ENCODE results near the gene RAI1.

The RAI1 gene

DNA sequence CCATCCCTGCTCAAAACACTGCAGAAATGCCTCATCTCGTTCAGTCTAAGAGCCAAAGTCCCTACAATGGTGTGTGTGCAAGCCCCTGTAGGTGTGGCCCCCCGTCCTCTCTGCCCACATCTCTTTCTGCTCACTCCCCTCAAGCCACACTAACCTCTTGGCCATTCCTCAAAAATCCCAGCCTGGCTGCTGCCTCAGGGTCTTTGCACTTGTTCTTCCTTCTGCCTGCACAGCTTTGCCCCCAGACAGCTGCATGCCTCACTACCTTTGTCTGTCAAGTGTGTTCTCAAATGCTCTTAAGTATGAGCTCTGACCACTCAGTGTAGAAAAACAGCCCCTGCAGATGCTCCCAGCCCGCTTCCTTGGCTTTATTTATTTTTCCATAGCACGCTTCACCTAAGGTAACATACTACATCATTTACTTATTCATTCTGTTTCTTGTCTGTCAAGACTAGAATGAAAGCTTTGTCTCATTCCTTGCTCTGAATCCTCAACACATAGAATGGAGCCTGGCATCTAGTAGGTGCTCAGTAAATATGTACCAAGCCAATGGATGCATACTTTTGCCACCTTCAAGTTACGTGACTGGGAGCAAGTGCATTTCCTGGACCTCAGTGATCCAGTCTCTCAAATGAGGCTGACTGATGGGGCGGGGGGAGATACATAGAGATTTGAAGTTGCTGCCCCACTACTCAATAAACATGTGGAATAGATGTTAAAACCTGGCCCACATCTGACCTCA lies 38.1 kb downstream of the RAI1 start:
- DNase-seq: no peak

DNA sequence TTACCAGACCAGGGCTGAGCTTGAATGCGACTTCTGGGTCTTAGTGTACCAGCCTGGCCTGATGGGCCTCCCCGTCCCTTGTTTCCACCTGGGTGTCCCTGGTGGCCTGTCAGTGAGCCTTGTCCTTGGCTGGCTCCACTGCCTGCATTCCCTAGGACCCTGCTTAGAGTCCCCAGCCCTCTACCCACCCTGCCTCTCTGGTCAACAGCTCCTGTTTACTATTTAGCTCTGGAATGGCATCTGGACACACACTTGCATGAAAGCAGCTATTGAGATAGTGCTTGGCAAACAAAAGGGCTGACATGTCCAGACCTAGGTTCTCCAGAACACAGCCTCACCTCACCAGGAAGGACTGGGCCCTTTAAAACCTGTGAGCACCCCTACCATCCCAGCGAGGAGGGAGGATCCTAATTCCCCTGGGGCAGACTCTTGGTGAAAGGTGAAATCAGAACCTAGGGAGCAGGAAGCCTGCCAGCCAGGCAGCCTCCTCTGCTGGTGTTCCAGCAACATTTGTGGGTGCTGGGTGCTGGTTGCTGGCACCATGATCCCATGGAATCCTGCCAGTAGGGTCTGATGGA lies 38.8 kb downstream of the RAI1 start:
- no peak for DNase-seq

DNA sequence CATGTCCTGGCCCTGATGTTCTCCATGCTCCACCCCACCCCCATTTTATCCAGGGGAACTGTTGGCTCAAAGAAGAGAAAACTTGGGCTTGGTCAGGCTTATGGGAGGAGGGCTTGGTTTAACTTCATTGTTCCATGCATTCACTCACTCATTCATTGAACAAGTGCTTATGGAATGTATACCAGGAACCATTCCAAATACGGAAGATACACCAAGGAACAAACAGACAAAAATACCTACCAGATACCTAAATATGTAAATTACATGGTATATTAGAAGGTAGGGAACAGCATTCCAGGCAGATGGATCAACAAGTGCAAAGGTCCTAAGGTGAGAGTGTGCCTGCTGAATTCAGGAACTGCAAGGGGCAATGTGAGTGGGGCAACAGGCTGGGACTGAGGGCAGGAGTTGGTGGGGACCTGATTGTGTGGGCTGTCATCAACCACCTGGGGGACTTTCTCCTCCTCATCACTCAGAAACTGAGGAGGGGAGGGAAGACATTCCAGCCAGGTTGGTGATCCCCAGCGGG lies 39.9 kb downstream of the RAI1 start:
- DNase-seq: no peak

DNA sequence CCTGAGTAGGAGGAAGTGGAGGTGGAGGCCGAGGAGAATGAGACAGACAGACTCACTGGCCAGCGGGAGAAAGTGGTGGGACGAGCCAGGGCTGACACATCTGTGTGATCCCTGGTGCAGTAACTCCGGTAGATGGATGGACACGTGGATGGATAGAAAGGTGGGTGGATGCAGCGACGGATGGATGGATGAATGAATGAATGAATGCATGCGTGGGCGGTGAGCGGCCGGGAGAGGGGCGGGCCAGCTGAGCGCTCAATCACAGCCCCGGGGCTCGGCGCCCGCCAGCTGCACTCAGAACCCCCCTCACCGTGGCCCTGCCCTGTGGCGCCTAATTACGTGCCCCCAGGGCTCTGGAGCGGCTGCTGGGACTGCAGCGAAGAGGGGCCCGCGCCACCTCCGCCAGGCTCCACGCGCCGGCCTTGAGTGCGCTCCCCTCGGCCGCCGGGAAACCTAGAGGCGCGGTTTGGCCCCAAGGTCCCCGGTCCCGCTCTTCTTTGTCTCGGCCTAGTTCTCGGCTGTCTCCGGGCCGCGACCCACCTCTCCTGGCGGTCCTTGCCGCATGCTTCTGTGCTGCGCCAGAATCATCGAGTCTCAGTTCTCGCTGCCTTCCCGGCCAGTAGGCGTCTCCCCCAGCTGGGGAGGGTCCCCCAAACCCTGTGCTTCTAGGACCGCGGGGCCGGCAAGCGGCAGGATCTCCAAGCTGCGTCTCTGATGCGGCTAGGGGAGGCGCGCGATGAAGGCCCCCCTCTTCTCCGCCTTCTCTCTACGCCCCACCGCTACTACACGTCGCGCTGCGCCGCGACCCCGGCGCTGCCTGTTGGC lies 41.0 kb downstream of the RAI1 start:
- DNase-seq: no peak

DNA sequence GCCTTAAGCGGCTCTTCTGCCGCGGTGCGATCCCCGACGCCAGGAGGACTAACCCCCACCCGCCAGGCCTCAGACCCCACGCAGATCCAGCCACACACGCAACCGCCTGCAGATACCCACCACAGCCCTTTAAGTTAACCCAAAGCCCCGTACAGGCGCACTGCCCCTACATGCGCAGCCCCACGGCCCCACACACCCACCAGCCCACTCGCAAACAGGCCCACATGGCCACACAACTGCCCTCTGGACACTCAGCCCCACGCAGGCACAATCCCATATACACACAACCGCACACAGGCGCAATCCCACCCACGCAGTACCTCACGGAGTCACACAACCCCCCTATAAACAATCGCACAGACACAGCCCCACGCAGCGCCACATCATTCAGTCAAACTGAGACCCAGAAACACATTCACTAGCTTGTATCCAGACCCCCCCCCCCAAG lies 41.7 kb downstream of the RAI1 start:
- no peak for DNase-seq

DNA sequence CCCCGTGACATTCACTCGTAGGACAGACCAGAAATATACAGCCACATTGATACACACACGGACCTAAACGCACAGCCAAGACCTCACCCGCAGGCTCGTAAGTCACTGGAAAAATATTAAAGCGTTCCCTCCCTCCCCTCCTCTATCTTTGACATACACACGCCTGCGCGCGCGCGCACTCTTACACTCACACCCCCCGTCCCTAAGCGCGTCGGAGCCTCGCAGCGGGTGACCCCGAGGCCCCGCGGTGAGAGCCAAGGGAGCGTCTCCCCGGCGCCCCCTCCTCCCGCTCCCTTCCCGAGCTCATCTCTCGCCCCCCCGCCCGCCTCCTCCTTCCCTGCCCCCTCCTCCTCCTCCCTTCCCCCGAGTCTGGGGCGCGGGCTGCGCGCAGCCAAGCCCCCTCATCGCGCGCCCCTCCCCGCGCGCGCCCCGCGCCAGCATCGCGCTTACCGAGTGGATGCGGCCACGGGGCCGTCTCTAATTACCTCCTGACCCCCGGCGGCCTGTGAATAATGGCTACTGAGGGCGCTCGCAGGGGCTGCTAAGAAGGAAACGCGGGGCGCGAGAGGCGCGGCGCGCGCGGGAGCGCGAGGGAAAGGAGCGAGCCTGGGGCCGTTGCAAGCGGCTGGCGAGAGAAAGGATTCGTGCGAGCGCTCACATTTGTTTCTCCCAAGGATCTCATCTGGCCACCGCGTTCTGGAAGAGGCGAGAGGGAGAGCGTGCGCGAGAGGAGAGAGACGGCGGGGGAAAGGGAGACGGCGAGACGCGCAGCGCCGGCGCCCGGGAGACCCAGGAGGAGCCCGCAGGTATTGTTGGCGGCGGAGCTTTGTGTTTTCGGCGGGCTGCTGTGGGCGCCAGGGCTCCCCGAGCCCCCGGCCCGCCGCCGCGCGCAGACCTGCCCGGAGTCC lies 42.4 kb downstream of the RAI1 start:
- peak; percentile 16 to 25 for DNase-seq

DNA sequence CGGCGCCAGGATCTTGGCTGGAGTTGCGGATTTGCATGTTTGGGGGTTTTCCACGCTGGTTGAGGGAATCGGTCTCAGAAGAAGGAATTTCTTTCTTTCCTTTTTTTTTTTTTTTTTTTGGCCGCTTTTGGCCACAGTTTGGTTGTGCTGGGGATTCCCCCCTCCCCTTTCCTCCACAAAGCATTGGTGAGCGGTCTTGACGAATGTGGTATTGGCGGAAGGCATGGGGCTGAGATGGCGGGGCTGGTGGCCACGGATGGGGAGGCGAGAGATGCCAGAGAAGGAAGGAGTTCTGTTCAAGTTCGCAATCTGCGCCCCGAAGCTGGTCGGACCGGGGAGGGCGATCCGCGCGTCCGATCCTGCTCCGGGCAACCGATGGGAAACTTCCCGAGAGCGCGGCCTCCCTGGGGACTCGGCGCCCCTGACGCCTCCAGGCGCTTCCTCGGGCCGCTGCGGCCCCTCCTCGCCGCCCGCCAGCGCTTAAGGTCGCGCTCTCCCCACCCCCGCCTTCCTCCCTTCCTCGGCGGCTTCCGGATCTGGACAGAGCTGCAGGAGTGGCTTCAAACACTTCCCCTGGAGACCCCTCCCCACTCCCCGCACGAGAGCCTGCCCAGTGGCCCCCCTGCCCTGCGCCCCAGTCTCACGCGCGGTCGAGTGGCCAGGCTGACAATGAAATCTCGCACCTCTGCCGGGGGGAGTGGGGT lies 43.2 kb downstream of the RAI1 start:
- no peak for DNase-seq

DNA sequence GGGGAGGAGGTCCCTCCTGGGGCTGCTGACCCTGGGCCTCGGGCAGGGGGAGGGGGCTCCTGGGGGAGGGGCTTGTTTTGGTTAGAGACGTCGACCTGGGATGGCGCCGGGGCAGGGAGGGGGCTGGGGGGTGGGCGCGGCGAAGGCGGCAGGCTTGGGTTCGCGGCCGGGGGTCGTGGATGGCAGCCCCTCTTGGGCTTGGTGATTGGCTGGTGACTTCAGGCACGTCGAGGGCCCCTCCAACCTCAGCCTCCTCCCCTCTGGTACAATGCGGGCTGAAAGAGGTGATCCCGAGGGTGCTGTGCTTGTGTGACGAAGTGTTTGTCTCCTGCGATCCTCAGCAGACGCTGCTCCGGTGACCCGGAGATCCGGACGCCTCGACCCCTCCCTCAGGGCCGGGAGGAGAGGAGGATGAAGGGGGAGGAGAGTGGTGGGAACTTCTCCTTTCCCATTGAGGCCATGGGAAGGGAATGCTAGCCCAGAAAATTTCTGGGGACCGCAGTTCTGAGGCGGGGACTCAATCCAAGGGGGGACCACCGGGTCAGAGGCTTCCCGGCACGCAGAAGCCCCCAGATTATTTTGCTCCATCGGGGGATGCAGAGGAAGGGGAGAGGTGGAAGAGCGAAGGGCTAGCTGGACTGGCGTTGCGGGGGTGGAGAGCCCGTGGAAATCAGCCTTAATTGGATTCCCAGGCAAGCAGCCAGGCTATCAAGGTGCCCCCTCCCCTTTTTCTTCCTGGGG lies 43.9 kb downstream of the RAI1 start:
- DNase-seq: no peak

DNA sequence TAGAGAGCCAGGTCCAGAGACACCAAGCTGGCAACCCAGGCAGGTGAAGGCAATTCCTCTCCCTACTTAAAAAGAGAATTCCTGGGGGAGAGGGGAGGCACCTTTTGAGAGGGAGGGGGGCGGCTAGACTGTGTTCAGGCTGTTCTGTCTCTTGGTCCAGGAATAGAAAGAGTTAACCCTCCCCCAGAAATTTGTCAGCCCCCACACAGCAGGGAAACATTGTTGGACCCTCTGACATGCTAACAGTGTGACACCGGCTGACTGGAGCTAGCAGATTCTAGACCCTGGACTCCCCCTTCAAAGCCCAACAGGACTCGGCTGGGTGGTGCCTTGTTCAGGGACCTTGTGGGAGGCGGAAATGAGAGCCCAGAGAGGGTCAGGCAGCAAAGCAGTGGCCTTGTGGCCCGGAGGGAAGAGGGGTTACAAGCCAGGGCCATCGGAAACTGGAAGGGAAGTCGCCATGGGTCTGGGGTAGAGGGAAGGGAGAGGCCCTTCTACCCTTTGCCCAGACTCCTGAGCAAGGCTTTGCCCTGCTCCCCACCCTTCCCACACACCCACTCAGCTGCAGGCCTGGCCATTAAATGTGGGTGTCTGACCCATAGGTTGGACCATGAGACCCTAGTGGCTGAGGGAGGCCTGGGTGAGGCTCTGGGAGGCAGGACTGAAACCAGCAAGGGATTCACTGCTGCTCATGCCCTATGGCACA lies 44.6 kb downstream of the RAI1 start:
- no peak for DNase-seq

DNA sequence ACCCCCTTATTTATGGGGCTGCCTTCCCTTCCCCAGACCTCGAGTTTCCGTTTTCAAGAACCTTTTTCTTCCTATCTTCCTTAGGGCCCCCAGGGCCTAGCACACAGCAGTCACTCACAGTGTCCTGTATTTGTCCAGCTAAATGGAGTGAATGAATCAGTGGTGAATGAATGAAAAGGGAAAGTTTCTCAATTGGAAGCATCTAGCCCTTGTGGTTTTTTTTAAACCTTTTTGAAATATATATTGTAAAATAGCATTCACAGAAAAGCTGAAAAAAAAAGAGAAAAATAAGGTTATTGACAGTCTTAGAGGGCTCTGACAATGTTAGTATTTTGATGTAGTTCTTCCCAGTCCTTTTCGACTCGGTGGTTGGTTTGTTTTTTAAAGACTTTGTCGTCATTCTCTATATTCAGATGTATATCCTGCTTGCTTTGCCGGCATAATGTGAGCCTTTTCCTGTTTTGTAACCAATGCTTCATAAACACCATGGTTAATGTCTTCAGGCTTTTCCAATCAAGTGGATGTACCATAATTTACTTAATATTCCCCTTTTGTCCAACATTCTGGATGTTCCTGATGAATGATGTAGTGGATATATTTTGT lies 45.3 kb downstream of the RAI1 start:
- DNase-seq: no peak

DNA sequence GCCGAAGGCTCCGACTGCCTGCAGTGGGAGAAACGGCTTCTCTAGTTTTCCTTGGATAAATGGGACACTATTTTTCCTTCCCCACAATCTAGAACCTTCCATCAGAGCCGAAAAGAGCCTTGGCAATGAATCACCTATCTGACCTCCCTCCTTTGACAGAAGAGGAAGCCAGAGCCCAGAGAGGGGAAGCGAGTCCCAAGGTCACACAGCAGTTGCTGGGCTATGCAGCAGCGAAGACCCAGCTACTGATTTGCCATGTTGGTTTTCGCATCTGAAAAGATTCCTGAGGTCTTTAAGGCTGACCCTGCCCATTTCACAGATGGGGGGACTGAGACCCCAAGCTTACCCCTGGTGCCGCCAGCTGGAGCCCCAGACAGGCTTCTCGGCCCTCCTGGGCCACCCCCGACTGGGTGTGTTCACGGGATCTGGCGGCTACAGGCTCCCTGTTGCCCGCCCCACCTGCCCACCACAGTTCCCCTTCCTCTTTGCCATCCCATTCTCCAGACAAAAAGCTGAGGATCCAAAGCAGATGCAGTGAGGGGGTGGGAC lies 45.9 kb downstream of the RAI1 start:
- DNase-seq: no peak

DNA sequence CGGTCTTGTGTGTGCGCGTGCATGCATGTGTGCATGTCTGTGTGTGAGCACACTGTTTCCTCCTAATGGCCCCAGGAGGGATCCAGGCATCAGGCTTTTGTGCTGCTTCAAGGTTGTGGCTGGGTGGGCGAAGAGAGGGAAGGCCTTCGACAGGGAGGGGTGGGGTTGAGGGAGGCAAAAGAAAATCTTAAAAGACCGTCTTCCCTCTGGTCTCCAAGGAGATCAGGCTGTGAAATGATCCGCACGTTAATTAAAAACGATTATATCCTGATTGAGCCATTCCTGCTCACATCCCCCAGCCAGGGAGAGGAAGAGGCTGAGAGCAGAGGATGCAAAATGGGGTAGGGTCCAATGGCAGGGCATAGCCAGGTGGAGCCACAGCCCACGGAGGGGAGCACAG lies 46.9 kb downstream of the RAI1 start:
- DNase-seq: no peak

DNA sequence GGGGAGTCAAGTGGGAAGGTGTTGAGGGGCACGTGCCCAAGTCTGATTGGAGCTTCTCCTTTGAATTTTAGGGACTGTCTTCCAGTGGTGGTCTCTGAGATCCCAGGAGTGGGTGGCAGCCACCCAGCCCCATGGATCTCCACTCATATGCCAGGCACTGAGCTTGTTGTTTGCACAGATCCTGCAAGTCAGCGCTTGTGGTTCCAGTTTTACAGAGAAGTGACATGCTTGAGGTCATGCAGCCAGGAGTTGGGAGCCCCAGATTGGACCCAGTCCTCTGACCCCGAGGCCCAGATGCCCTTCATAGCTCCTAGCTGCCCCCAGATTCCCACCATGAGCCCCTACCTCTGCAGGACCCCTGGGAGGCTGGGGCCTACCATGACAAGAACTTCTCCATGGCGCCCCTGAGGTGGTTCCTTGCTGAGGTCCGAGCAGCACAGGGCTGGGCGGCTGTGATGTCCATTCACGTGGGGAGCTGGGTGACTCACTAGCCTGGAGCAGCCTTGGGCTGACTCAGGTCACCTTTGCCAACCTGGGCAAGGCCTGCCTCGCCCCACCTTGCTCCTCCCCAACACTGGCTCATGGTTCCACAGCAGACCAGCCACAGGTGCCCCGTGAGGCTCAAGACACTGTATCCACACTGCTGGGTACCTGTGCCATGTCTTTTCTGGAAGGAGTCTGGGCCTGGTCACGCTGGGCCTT lies 47.4 kb downstream of the RAI1 start:
- no peak for DNase-seq

DNA sequence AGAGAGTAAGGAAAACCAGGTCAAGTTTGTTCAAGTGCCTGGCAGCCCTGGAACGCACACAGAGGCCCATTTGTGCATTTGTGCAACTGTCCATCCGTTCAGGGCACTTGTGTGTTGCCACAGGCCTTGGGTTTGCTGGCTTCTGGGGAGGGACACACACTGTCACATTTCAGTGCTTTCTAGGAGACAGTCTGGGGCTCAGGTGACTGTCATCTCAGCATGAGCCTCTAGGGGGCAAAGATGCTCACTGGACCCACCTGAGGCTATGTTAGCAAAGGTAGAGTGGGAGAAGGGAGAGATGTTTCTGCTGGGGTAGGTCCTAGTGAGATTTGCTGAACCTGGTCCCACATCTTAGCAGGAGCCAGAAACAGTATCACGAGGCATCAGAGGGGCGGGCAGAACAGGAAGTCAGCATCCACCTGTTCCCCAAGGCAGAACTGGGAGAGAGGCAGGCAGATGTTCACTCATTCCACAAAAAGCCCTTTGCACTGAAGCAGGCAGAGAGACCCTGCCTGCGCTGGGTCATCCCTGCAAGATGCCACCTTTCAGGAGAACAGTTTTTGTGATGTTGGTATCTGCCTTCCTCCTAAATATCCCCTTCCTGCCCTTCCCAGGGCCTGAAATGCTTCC lies 48.5 kb downstream of the RAI1 start:
- peak; percentile 57 to 59 for DNase-seq

DNA sequence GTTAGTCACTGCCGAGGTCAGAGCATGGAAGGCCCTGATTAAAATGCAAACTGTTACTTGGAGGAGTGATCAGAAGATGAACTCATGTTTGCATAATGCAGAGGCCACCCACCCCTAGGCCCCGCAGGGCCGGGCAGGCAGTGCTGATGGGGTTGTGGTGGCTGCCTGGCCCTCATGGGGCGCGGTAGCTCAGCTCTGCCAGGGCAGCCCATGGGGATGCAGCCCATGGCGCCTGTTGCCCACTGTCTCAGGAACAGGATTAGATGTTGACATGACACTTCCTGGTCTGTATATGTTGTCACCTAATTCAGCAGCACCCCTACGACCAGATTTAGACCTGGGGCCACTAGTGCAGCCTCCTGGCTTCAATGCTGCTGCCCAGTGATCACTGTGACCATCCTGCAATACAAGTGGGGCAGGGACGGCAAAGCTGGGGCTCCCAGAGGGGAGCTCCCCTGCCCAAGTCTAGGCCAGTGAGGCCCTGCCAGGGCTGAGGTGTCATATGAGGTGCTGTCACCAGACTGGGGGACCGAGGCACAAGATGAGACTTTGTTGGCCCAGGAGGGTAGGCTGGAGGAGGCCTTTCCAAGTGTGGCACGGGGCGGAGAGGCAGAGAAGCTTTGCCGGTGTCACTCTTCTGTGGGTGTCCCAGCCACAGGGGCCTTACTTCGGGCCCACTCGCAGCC lies 49.1 kb downstream of the RAI1 start:
- DNase-seq: no peak

DNA sequence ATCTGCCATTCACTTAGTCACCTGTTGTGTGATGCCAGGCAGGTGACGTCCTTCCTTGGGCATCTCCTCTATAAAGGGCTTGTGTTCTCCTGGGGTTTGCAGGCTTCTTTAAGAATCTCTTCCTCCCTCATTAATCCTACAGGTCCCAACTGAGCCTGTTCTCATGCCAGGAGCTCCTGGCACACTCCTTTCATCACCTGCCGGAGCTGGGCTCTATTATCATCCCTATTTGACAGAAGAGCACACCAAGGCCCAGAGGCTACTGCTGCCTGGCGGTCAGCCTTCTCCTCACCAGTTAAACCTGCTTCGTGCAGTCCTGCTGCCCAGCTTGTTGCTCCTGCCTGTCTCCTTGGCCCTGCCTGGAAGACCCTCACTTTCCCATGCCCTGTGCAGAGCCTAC lies 51.2 kb downstream of the RAI1 start:
- no peak for DNase-seq

DNA sequence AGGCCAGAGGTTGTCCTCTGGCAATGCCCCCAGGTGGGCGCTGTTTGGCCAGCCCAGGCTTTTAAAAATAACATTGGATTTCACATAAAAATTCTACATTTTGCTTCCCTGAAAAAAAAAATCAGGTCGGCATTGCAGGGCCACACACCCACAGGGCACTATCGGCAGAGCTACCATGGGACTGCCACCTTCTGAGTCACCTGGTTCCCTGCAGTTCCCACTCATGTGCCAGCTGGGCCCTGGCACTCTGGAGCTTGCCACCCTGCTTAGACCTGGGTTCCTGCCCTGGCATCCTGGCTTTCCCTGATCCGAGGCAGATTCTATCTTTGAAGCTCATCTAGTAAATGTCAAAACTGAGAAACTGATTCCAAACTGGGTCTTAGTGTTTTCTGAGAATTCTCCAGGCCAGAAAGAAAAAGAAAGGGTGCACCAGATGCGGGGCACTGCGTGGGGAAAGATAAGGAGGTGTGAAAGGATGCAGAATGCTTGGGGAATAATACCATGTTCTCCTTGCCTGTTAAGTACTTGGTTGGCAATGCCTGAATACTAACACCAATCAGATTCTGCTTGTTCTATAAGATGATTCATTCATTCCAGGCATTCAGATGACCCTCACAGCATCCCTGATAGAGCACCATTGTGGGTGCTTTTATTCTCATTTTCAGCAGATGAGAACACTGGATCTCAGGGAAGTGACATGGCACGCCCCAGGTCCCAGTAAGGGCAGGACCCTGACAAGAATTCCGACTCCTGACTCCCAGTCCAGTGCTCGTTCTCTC lies 51.8 kb downstream of the RAI1 start:
- no peak for DNase-seq

Measured in activated CD4-positive, alpha-beta T cell treated with anti-CD3 and anti-CD28 coated beads, Interleukin-2, amount 50 U/mL, for 4 hours (primary cell).